Measurements from ENCODE around the gene FTCD.
"Not testable (repeated sequence)": the region's sequence is repeated elsewhere in the genome, so short reads cannot be mapped to it uniquely, and the experiment has no call there.

Gene FTCD

DNA sequence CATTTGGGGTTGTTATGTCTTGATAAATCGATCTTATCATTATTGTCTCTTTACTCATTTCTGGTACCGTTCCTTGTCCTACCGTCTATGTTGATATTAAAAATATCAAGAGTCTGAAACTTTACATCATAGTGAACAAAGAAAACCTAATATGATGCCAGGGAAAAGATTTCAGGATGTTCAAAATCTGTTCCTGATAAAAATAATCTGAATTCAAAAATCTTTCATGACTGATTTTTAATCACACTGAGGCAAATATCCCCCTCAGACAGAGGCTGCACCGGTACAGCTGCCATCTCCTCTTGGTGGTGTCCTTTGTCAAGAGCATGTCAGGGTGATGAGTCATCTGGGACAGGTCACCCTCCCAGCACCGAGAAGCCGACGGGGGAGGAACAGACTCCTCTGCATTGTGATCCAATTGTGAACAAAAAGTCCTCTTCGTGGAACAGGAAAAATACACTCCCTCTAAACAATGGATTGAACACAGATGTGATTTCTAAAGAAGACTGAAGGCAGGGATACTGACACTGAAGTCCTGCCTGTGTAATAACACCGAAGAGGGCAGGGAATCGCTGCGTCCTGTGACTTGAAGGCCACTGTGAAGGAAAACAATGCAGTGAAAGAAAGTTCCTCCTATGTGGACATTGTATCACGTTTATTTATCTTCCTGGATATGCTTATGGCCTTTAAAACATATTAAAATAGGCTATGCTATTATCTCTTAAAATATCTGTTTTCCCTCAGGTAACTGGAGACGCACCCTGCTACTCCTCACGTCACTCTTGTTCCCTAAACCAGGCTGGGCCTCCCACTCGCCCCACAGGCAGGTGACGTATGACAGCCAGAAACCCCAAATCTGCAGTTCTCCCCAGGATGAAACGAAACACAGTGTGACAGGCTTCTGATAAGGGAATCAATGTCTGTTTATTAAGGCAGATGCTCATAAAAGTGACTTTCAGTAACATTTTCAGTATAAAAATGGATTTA is 33.1 kb upstream of the FTCD start:
- no peak for DNase-seq (ENCODE audit: low read depth in 3 of 3, low spot score in 1 of 3)

DNA sequence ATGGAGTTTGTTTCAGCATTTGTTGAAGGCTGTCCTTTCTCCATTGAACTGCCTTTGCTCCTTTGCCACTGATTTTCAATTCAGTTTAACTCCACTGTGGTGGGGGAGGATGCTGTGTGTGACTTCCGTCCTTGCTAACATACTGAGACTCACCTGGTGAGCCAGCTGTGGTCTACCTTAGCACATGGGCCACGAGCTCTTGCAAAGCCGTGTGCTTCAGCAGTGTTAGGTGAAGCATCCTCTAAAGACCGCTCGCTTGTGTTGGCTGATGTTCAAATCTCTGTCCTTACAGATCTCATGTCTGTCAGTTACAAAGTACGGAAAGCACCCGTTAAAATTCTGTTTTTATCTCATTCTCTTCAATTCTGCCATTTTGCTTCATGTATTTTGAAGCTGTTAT is 32.4 kb upstream of the FTCD start:
- no peak for DNase-seq (ENCODE audit: low read depth in 3 of 3, low spot score in 1 of 3)

DNA sequence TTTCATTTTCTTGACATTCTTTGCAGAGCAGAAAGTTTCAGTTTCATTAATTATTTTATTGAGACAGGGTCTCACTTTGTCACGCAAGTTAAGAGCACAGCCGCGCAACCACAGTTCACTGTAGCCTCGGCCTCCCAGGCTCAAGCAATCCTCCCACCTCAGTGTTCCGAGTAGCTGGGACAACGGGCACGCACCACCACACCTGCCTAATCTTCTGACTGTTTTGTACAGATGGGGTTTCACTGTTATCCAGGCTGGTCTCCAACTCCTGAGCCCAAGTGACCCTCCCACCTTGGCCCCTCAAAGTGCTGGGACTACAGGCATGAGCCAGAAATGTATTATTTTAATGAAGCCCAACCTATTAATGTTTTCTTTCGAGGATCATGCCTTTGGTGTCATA is 31.9 kb upstream of the FTCD start:
- DNase-seq (ENCODE audit: low read depth in 3 of 3, low spot score in 1 of 3) = no peak

DNA sequence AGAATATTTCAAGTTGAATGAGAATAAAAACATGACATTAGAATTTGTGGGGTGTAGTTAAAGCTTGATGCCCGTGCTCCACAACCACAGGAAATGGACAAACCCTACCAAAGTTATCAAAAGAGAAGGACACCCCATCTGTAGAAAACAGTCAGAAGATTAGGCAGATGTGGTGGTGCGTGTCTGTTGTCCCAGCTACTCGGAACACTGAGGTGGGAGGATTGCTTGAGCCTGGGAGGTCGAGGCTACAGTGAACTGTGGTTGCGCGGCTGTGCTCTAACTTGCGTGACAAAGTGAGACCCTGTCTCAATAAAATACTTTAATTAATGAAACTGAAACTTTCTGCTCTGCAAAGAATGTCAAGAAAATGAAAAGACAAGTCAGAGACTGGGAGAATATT is 30.3 kb upstream of the FTCD start:
- no peak for DNase-seq (ENCODE audit: low read depth in 3 of 3, low spot score in 1 of 3)

DNA sequence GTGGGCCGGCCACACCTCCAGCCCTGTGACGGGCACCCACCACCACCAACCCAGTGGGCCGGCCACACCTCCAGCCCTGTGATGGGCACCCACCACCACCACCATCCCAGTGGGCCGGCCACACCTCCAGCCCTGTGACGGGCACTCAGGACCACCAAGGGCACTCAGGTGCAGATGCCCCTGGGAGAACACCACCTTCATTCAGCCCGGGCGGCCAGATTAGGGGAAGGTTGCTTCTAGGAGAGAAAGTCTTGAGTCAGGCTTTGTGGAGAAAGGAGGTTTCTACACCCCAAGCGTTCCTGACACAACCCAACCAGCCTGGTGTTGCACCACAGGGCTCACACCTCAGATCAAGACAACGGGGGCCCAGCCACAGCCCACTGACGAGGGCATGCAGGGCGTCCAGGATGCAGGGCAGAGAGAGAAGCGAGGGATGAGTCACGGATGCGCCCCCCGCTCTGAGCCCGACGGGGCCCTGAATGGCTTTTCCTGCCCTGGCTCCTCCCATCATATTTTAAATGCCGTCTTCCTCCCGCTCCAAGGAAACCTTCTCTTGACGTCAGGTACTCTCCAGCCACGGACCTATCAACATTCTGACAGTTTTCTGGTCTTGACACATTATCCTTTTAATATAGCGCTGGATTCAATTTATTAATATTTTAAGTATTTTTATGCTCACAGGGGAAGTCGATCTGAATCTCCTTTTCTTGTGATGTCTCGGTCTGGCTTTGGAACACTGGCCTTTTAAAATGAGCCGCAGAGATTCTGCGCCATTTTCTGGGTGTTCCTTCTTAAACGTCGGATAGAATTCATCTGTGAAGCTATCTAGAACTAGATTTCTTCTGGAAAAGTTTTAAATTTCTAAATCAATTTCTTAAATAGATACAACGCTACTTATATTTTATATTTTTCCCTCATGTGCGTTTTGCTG is 29.5 kb upstream of the FTCD start:
- DNase-seq (ENCODE audit: low read depth in 3 of 3, low spot score in 1 of 3) = peak in 2 of 3 donors; percentile 13 to 41

DNA sequence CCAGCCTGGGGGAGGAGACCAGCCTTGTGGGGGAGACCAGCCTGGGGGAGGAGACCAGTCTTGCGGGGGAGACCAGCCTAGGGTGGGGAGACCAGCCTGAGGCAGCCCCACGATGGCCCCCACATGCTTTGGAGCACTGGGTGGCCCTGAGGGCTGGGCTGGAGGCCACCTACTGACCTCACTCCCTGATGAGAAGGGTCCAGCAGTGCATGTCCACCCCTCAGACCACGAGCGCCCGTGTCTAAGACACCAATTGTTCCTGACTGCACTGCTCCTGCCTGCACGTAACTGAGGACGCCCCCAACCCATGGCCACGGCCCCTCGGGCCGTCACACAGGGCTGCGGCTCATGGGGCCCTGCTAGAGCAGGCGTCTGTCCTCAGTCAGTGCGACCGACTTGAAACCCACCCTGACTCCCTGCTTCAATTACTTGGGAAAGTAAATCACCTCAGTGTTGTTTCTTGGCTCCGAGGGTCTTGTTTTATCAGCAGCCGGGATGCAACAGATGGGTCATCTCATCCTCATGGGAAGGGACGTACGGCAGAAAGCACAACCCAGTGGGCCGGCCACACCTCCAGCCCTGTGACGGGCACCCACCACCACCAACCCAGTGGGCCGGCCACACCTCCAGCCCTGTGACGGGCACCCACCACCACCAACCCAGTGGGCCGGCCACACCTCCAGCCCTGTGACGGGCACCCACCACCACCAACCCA is 28.7 kb upstream of the FTCD start, which contains the start of gene SPATC1L:
SPATC1L (minus strand) TSS at position 550 of the 715 bp plus-strand sequence. CDS start 1,643 bp downstream, outside the sequence.
- peak in 1 of 3 donors; percentile 24 for DNase-seq (ENCODE audit: low read depth in 3 of 3, low spot score in 1 of 3)

DNA sequence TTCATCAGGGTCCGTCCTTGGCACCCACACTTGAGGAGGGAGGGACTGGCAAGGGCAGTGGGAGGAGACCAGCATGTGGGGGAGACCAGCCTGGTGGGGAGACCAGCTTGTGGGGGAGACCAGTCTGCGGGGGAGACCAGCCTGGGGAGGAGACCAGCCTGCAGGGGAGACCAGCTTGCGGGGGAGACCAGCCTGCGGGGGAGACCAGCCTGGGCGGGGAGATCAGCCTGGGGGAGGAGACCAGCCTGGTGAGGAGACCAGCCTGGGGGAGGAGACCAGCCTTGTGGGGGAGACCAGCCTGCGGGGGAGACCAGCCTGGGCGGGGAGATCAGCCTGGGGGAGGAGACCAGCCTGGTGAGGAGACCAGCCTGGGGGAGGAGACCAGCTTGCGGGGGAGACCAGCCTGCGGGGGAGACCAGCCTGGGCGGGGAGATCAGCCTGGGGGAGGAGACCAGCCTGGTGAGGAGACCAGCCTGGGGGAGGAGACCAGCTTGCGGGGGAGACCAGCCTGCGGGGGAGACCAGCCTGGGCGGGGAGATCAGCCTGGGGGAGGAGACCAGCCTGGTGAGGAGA is 28.0 kb upstream of the FTCD start:
- not testable (repeated sequence) for DNase-seq (ENCODE audit: low read depth in 3 of 3, low spot score in 1 of 3)

DNA sequence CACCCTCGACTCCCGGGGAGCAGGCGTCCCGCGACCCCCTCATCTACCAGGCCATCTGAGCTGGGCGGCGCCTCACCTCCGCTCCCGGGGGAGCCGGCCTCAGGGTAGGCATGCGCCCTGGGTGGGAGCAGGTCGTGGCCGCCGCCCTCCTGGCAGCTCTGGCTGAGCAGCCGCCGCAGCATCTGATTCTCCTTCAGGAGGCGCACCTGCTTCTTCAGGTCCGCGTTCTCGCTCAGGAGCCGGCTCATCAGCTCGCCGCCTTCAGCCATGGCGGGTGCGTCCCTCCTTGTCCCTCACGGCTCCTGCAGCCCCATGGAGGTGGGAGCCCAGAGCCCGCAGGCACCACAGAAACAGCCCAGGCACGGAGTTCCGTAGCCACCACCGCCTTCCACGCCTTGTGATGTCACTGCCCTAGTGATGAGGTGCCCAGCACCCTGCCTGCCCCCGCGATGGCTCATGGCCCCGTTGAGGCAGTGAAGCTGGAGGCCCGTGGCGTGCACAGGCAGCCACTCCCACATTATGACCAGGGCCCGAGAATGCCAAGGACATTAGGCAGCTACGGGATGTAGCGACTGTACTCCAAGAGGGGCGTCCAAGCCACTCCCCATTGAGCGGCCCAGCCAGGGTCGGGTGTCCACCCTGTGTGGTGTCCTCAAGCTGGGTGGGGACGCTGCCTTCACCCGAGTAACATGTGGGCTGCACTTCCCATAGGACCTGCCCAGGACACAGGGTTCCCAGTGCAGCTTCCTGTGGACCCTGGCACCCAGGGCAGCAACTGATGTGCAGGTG is 27.4 kb upstream of the FTCD start:
- DNase-seq (ENCODE audit: low read depth in 3 of 3, low spot score in 1 of 3) = no peak

DNA sequence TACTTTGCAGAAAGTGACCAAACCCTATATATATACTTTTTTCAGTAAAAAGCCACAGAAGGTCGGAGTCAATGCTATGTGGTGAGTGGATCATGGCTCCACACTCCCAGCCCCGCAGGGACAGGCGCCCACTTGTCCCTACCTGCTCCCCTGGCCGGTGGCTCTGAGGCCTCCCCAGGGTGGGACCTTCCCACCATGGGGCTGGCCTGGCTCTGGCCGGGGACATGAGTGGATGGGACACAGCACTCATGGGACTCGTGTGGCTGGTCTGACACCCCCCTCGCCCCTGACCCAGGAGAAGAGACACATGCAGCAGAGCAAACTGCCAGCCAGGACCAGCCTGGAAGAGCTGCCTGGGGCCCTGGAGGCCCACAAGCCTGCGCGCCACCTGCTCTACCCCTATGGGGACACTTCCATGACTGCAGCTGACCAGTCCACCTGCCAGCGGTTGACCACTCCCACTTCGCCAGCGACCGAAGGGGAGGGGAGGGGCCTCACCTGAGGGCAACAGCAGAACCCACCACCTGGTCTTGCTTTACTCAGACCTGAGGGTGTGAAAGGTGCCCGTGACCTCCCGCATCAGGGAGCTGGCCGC is 26.7 kb upstream of the FTCD start:
- DNase-seq (ENCODE audit: low read depth in 3 of 3, low spot score in 1 of 3) = no peak

DNA sequence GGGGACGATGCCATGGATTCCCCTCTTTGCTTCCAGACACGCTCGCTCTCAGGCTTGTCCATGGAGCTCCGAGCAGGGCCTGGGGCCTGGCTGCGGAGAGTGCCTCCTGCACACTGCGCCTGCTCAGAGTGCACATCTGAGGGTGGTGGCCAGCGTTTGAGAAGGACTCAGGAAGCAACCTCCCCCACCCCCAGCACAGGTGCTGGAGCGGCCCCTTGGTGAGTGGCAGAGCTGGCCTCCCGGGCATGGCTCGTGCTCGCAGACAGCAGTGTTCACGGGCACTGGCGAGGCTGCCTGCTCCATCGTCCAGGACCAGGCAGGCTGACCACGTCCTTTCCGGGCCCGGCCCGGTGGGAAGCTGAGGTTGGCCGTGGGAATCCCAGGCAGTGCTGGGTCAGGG is 26.1 kb upstream of the FTCD start:
- no peak for DNase-seq (ENCODE audit: low read depth in 3 of 3, low spot score in 1 of 3)

DNA sequence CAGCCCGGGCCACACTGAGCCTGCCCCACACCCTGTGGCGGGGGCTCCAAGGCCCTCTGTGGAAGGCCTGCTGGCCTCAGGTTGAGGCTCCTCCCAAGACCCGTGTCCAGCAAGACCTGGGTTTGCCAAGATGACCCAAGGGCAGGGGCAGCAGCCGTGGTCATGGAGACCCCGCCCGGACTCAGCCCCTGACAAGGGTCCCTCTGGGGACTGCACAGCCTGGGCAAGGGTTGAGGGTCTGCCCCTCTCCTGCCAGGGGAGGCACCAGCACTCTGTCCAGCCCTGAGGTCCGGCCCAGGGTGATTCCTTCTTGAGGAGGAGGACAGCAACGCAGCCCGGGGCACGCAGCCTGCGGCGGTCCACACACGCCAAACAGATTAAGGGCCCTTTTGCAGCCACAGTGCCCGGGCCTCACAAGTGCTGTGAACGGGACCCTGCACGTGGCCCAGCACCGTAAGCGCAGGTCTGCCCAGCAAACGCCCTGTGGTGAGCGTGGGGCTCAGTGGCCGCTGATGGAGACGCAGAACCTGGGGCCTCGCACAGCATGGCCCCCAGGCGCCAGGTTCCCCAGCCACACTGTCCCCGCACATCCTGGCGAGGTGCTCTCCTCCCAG is 25.5 kb upstream of the FTCD start:
- DNase-seq (ENCODE audit: low read depth in 3 of 3, low spot score in 1 of 3) = no peak

DNA sequence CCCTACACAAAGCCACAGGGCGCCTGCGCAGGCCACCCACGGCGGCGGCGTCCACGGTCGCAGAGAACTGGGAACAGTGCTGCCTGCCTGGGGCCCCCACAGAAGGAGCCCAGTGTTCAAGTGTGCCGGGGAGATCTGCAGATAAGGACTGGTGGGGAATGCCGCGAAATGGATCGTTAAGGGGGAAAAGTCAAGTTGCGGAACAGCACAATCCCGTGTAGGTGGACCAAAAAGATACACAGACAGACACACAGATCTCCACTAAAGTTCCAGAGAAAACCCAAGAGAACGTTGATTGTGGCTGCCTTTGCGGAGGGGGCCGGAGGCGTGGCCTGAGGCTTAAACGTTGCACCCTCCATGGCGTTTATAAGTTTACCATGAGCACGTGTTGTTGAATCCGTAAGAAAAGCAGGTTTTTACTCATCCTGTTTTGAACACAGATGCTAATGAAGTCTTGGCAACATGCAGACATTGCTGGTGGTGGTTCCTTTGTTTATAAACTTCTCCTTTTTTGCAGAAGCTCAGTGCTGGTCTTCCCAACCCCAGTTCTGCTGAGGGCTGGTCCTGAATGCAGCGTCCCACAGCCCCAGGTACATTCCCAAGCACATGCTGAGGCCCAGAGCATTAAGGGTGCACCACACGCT is 24.8 kb upstream of the FTCD start:
- DNase-seq (ENCODE audit: low read depth in 3 of 3, low spot score in 1 of 3) = no peak

DNA sequence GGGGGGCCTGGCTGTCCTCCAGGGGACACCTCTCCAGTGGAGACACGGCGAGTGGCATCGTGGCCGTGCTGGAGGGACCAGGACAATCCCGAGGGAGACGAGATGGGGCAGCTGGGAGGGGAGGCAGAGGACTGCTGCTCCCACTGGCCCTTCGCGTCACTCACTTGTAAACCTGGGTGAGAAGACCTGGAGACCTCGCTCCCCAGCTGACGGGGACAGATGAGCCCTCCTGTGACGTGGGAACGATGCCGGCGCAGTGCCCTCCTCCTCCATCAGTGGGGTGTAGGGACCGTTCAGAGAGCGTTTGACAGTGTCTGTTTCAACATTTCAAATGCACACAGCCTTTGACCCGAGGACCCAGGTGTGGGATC is 24.3 kb upstream of the FTCD start:
- no peak for DNase-seq (ENCODE audit: low read depth in 3 of 3, low spot score in 1 of 3)

DNA sequence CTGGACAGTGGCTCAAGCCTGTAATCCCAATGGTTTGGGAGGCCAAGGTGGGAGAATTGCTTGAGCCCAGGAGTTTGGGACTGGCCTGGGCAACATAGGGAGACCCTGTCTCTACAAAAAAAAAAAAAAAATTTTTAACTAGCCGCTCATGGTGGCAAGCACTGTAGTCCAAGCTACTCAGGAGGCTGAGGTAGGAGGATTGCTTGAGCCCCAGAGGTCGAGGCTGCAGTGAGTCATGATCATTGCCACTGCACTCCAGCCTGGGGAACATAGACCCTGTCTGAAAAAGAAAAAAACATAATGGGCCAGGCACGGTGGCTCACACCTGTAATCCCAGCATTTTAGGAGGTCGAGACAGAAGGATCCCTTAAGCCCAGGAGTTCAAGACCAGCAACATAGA is 23.6 kb upstream of the FTCD start:
- DNase-seq (ENCODE audit: low read depth in 3 of 3, low spot score in 1 of 3) = no peak

DNA sequence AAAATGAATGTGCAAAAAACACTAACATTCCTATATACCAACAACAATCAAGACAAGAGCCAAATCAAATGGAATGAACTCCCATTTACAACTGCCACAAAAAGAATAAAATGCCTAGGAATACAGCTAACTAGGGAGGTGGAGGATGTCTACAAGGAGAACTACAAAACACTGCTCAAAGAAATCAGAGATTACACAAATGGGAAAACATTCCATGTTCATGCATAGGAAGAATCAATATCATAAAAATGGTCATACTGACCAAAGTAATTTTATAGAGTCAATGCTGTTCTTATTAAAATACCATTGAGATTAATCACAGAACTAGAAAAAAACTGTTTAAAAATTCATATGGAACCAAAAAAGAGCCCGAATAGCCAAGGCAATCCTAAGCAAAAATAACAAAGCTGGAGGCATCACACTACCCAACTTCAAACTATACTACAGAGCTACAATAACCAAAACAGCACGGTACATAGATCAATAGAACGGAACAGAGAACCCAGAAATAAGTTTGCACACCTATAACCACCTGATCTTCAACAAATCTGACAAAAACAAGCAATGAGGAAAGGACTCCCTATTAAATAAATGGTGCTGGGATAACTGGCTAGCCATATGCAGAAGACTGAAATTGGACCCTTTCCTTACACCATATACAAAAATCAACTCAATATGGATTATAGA is 21.2 kb upstream of the FTCD start:
- not testable (repeated sequence) for DNase-seq (ENCODE audit: low read depth in 3 of 3, low spot score in 1 of 3)

DNA sequence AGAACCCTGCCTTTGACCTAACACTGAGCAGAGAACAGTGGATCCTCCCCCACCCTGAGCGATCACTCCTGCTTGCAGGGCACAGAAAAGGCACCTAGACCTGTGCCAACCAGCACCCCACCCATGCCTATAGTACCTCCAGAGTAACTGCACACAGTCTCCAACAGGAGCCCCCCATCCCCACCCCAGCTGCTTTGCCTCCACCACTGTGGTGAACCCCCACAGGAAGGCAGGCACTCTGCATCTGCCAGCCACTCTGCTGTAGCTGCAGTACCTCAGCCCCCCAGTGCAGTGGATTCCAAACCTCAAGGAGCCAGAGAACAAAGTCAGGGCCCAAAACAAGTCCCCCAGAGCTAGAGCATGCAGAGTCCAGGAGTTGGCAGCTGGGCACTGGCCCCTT is 18.2 kb upstream of the FTCD start:
- DNase-seq (ENCODE audit: low read depth in 3 of 3, low spot score in 1 of 3) = no peak

DNA sequence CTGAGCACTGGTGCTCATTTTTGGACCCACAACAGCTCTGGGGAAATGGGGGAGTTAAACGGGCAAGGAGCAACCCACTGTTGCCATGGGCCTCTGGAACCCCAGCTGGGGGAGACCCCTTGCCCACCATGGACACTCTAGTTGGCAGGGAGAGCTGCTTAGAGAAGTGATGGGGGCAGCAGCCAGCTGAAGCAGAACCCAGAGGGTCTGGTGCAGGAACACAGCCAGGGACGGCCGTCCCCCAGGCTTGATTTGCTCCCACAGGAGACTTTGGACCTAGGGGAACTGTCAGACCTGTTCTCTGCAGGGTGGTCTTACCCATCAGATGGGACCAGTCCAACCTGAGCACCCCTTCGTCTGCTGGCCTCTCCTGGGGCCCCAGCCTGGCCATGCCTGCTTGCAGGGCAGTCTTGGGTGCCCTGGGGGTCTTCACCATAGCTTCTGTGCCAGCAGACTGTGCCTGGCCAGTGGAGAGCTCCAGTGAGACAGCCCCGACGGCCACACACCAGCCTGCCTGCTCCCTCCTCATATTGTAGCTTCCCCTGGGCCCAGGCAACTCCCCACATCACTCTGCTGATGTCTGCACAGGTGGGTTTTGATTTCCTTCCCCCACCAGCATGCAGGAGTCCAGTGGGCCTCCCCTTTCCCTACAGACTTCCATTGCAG is 17.6 kb upstream of the FTCD start:
- no peak for DNase-seq (ENCODE audit: low read depth in 3 of 3, low spot score in 1 of 3)

Data from stimulated activated CD4-positive, alpha-beta T cell treated with anti-CD3 and anti-CD28 coated beads, TNF-alpha, amount 100 ng/mL, for 1 hour (primary cell).